Breast epithelium (tissue), 4 donors: ENCODE data around the gene LRRC4C. TPM values are rescaled to one million over a fixed set of nuclear protein-coding genes. Genes with fewer than 3 reads are reported as not detected.
A peak's percentile ranks its signal among the peaks of the same experiment; 100 is the strongest.

ENCODE experiments used
- DNase-seq, 2 donors: peaks; one replicate each; pipeline ENCODE4 v3.0.0-alpha.2; 2019; ENCODE audit warnings: low spot score in 2 of 2
- H3K27ac ChIP-seq, 2 donors: fragments of 200-600 bp; sonication (generic) in 1 of 2; one replicate each; pipeline ENCODE4 v1.5.1; 2016 to 2019; ENCODE audit warnings: mild to moderate bottlenecking in 1 of 2
- H3K27me3 ChIP-seq, 2 donors: fragments of 200-600 bp; sonication (generic) in 1 of 2; one replicate each; pipeline versions ENCODE4 v1.5.1 to v1.6.0; 2017 to 2019; ENCODE audit warnings: control low read depth in 1 of 2, mild to moderate bottlenecking in 1 of 2
- H3K36me3 ChIP-seq: fragments of 200-600 bp; one replicate; pipeline ENCODE4 v1.5.1; 2019
- H3K4me1 ChIP-seq, 2 donors: fragments of 200-600 bp; sonication (generic); one replicate each; pipeline ENCODE4 v1.5.1; 2016 to 2019; ENCODE audit warnings: control low read depth in 1 of 2
- H3K4me3 ChIP-seq, 3 donors: fragments of 200-600 bp; sonication (generic); 1 replicate in 2 of 3; 2 replicates in 1 of 3; pipeline ENCODE4 v1.5.1; 2016 to 2019; ENCODE audit warnings: mild to moderate bottlenecking in 3 of 3, moderate library complexity in 2 of 3
- H3K9me3 ChIP-seq, 2 donors: fragments of 200-600 bp; sonication (generic) in 1 of 2; one replicate each; pipeline ENCODE4 v1.5.1; 2016 to 2019; ENCODE audit warnings: control low read depth in 1 of 2
- CTCF ChIP-seq, 3 donors: fragments of 450-650 bp; IDR thresholded peaks; one replicate each; pipeline ENCODE4 v1.5.1; 2016 to 2017; ENCODE audit warnings: antibody characterized with exemption in 3 of 3, mild to moderate bottlenecking in 3 of 3, moderate library complexity in 3 of 3
- POLR2A ChIP-seq: fragments of 450-650 bp; IDR thresholded peaks from one replicate; pipeline ENCODE4 v1.6.1; 2016; ENCODE audit warnings: antibody characterized with exemption, mild to moderate bottlenecking, moderate library complexity
- POLR2AphosphoS5 ChIP-seq, 3 donors: sonication (generic); formaldehyde crosslinking; IDR thresholded peaks; one replicate each; pipeline ENCODE4 v1.6.1; 2017; ENCODE audit warnings: antibody characterized with exemption in 3 of 3
- intact Hi-C: fragments of 100-400 bp; cut with DNase I; formaldehyde crosslinking; loops from one replicate; pipeline ENCODE4 v1.15.1; 2023; ENCODE audit warnings: low total_unique reads
- total RNA-seq, 3 donors: library from RNA; depleted of rRNA; stranded (reverse); fragments of >200 nt; gene quantifications; one replicate each; pipeline ENCODE4 v1.1.0, GENCODE V29; 2016

Gene LRRC4C
- total RNA-seq, 3 donors from 2014 or later = 2.9 to 15.4 (median 6.6) TPM

GRCh38 chr11:40291329-40291728 lies 1168.1 kb downstream of the LRRC4C start:
- intact Hi-C loops = no loop called here
- no peak overlapping the region for H3K27ac ChIP-seq
- peak overlapping the region; percentile 5 to 61 (median 49) for H3K4me3 ChIP-seq
- TF ChIP-seq CTCF (IDR thresholded peaks at IDR 0.05) (no peak), POLR2AphosphoS5 (IDR thresholded peaks at IDR 0.05) (no peak), POLR2A (no peak)
- no peaks in the 10 kb centered on the region for H3K27me3 ChIP-seq
- DNase-seq = no peak
- no peaks in the 10 kb centered on the region for H3K36me3 ChIP-seq
- no peaks in the 10 kb centered on the region for H3K9me3 ChIP-seq
- H3K4me1 ChIP-seq = no peaks in the 10 kb centered on the region

DNA sequence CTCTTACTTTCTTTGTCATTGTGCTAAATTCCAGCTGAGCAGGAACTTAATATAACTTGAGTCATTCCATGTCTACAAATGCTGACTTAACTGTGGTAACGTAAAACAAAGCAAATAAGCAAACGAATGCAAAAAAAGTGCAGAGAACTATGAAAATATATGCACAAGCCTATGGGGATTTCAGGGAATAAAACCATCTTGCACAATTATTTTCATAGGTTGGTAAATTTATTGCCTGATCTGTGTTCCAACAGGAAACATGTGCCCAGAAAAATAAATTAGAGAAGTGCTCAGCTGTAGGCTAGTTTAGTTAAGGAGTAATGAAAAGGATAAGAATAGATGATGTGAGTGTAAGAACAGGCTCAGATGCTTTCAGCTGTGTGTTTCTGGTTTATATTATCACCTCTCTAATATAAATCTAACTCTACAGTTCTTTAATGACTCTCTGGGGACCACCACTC lies 1169.3 kb downstream of the LRRC4C start:
- Histone ChIP-seq H3K27me3 (no peaks in the 10 kb centered on the region), H3K9me3 (no peaks in the 10 kb centered on the region), H3K27ac (peak overlapping the region; percentile 12 to 49), H3K36me3 (no peaks in the 10 kb centered on the region), H3K4me1 (no peaks in the 10 kb centered on the region), H3K4me3 (peak overlapping the region in 2 of 3 donors; percentile 8 to 49)
- intact Hi-C loops = no loop called here
- no peak for DNase-seq
- TF ChIP-seq CTCF (IDR thresholded peaks at IDR 0.05) = no peak
- no peak for TF ChIP-seq POLR2A
- TF ChIP-seq POLR2AphosphoS5 (IDR thresholded peaks at IDR 0.05) = no peak

GRCh38 chr11:40289370-40289769 lies 1170.1 kb downstream of the LRRC4C start:
- Histone ChIP-seq H3K4me1 (no peaks in the 10 kb centered on the region), H3K27me3 (no peaks in the 10 kb centered on the region), H3K9me3 (no peaks in the 10 kb centered on the region), H3K27ac (no peak overlapping the region), H3K4me3 (peak overlapping the region in 1 of 3 donors; percentile 49), H3K36me3 (no peaks in the 10 kb centered on the region)
- intact Hi-C loops = no loop called here
- TF ChIP-seq CTCF (IDR thresholded peaks at IDR 0.05) = no peak
- TF ChIP-seq POLR2AphosphoS5 (IDR thresholded peaks at IDR 0.05) = no peak
- no peak for TF ChIP-seq POLR2A
- no peak for DNase-seq

DNA sequence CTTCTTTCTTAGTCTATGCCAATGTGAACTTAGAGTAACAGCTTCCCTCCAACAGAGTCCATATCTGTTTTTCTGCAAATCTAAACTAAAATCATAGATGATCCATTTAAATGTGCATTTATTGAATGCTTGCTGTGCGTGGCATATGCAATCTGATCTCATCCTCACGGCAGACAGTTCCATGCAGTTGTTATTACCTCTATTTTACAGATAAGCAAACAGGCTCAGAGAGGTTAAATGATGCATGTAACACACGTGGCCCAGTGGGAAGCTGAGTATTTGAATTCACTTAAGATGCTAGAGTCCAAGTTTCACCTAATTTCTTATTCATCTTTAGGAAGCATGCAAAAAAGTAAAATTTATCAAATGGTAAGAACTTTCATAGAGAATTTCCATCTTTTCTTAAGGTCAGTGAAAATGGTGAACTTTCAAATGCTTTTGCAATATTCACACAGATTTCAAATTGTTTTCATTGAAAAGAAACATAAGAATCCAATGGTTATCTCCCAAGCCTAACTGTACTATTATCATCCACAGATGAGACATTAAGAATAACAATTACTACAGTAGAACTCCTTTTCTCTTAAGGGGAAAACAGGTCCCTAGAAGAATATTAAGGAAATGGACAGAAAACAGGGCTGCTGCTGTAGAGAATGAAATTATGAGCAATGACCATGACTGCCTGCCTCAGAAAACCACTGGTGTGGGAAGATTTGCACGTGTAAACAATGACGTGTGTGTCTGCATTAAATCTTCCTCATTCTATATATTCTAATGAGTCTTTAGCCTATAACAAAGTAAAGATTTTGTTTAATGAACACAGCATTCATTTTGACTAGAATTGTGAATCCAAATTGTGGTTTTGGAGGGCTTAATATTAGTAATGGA lies 1171.3 kb downstream of the LRRC4C start:
- no peak overlapping the region for H3K27ac ChIP-seq
- H3K4me3 ChIP-seq = peak overlapping the region in 1 of 3 donors; percentile 49
- no peaks in the 10 kb centered on the region for H3K9me3 ChIP-seq
- H3K36me3 ChIP-seq = no peaks in the 10 kb centered on the region
- TF ChIP-seq POLR2A (no peak), POLR2AphosphoS5 (IDR thresholded peaks at IDR 0.05) (no peak), CTCF (IDR thresholded peaks at IDR 0.05) (no peak)
- H3K27me3 ChIP-seq = no peaks in the 10 kb centered on the region
- H3K4me1 ChIP-seq = no peaks in the 10 kb centered on the region
- DNase-seq = no peak
- intact Hi-C loops = no loop called here

DNA sequence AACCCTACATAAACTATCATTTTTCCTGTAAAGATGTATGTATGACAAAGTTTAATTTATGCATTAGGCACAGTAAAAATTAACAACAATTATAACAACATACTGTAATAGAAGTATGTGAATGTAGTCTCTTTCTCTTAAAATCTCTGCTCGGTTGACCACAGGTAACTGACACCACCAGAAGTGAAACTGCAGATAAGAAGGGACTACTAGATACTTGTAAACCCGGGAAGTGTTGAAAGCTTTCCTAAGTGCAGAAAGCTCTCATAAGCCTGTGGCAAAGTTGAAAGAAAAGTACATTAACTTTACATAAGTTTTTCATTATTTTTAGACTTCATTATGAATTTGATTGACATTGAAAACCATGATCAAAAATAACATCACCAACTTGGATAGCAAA lies 1173.3 kb downstream of the LRRC4C start:
- TF ChIP-seq CTCF (IDR thresholded peaks at IDR 0.05) = no peak
- TF ChIP-seq POLR2A = no peak
- TF ChIP-seq POLR2AphosphoS5 (IDR thresholded peaks at IDR 0.05) = no peak
- DNase-seq = no peak
- H3K27me3 ChIP-seq = no peaks in the 10 kb centered on the region
- peaks cover 0 to 4% of the 10 kb centered on the region in 2 donors for H3K4me1 ChIP-seq
- H3K27ac ChIP-seq = no peak overlapping the region
- H3K9me3 ChIP-seq = no peaks in the 10 kb centered on the region
- no peak overlapping the region for H3K4me3 ChIP-seq
- H3K36me3 ChIP-seq = no peaks in the 10 kb centered on the region
- intact Hi-C loops = no loop called here
